Thyroid gland (tissue), 4 donors: ENCODE measurements around the gene CHRND.

Experiments used
- POLR2A ChIP-seq, 2 donors: fragments of 450-650 bp; IDR thresholded peaks; one replicate each; pipeline ENCODE4 v1.6.1; 2017; ENCODE audit warnings: antibody characterized with exemption in 2 of 2, mild to moderate bottlenecking in 2 of 2, moderate library complexity in 1 of 2
- TF ChIP-seq, protein P1 (sequence below), 6 experiments: fragments of 200-600 bp in 3 of 6; fragments of 450-650 bp in 3 of 6; sonication (generic) in 3 of 6; IDR thresholded peaks; one replicate each; pipeline ENCODE4 v1.5.1; 2016 to 2019; ENCODE audit warnings: antibody characterized with exemption in 6 of 6, mild to moderate bottlenecking in 2 of 6, inconsistent platforms in 1 of 6, moderate library complexity in 1 of 6

- TF ChIP-seq, protein P1, sequence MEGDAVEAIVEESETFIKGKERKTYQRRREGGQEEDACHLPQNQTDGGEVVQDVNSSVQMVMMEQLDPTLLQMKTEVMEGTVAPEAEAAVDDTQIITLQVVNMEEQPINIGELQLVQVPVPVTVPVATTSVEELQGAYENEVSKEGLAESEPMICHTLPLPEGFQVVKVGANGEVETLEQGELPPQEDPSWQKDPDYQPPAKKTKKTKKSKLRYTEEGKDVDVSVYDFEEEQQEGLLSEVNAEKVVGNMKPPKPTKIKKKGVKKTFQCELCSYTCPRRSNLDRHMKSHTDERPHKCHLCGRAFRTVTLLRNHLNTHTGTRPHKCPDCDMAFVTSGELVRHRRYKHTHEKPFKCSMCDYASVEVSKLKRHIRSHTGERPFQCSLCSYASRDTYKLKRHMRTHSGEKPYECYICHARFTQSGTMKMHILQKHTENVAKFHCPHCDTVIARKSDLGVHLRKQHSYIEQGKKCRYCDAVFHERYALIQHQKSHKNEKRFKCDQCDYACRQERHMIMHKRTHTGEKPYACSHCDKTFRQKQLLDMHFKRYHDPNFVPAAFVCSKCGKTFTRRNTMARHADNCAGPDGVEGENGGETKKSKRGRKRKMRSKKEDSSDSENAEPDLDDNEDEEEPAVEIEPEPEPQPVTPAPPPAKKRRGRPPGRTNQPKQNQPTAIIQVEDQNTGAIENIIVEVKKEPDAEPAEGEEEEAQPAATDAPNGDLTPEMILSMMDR (IDR thresholded peaks at IDR 0.05): peak in 3 of 6 experiments; percentile 29 to 41 (median 39)
- TF ChIP-seq POLR2A (IDR thresholded peaks at IDR 0.05): peak in 1 of 2 donors; percentile 91
These were observed 24.6 kb downstream of the CHRND start, which contains the start of the genes EIF4E2 and TIGD1 for GRCh38 chr2:232550354-232551249.
